K562 treated with DMSO at 1 percent for 48 hours (cell line): ENCODE results near the gene NCF1. TPM values are rescaled to one million over a fixed set of nuclear protein-coding genes. Genes with fewer than 3 reads are reported as not detected.

Source experiments
- total RNA-seq: library from RNA; unstranded; fragments of 300-600 nt; gene quantifications from 2 replicates; pipeline ENCODE4 v1.2.3, GENCODE V29; 2022; ENCODE audit warnings: low replicate concordance; ENCODE audit errors: extremely low read depth

The NCF1 gene
- not detected in 2 replicates for total RNA-seq

DNA sequence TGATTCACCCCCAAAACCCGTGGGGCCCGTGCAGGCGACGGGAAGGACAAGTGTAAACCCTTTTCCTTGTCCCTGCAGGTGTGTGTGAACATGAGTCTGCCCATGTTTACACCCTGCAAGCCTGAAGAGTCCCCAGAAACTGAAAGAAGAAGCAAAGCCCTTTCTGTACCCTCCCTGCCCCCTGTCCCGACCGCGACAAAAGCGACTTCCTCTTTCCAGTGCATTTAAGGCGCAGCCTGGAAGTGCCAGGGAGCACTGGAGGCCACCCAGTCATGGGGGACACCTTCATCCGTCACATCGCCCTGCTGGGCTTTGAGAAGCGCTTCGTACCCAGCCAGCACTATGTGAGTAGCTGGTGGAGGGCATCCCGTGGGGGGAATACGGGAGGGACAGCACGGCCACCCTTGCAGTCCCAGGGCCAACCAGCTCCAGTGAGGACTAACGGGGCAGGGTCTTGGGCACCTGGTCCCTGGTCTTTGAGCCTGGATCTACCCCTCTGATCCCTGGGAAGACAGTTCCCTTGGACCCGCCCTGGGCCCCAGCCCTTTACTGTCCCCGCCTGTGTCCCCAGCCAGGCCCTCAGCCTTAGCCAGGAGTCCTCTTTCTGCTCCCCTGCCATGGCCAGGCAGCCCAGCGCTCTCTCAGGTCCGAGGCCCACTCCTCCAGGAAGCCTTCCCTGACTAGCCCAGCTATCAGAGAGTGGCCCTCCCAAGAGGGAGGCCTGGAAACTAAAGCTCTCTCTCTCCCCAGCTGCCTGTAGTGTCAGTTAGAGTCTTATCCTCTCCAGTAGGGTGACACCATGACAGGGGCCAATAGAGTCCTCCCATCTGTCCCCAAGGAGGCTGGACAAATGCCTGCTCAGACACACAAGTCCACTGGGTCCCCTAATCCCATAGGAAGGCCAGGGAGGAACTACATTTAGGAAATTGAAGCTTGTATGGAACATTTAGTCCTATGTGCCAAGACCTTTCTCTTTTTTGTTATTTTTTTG, at the start of gene NCF1:
TSS of gene NCF1 (plus strand) at position 252 of the 991 bp plus-strand sequence. CDS start at position 273, 21 bp downstream.

Other genes with a start within 250 kb of the NCF1 start
- 87.3 TPM in 1 of 2 replicates, not detected in the other for gene GTF2I, start 116.3 kb upstream of the NCF1 start, total RNA-seq
- gene GTF2IRD2, start 77.6 kb downstream of the NCF1 start, total RNA-seq, result not detected in 2 replicates
- gene CASTOR2, start 190.7 kb downstream of the NCF1 start, total RNA-seq, result not detected in 2 replicates